Skeletal muscle tissue (tissue), 4 donors: ENCODE results near the gene ATP5PO. TPM values are rescaled to one million over a fixed set of nuclear protein-coding genes. Genes with fewer than 3 reads are reported as not detected.

Source experiments
- H3K27ac ChIP-seq: one replicate; pipeline ENCODE4 v1.7.0; 2013; ENCODE audit warnings: mild to moderate bottlenecking, low read depth, low read length, inconsistent platforms
- H3K27me3 ChIP-seq, 3 donors: one replicate each; pipeline ENCODE4 v1.7.0; 2013; ENCODE audit warnings: low read length in 3 of 3; ENCODE audit not compliant: control insufficient read depth in 3 of 3, insufficient read depth in 3 of 3
- H3K36me3 ChIP-seq, 3 donors: one replicate each; pipeline ENCODE4 v1.7.0; 2013; ENCODE audit warnings: low read length in 3 of 3; ENCODE audit not compliant: control insufficient read depth in 3 of 3, insufficient read depth in 3 of 3
- H3K4me1 ChIP-seq, 3 donors: one replicate each; pipeline ENCODE4 v1.7.0; 2013; ENCODE audit warnings: low read length in 3 of 3, mild to moderate bottlenecking in 3 of 3; ENCODE audit not compliant: control insufficient read depth in 3 of 3, insufficient read depth in 3 of 3
- H3K4me3 ChIP-seq, 3 donors: one replicate each; pipeline ENCODE4 v1.7.0; 2013; ENCODE audit warnings: low read length in 3 of 3
- H3K9ac ChIP-seq, 3 donors: one replicate each; pipeline ENCODE4 v1.7.0; 2013; ENCODE audit warnings: low read length in 3 of 3, mild to moderate bottlenecking in 3 of 3, moderate library complexity in 2 of 3, low read depth in 1 of 3
- H3K9me3 ChIP-seq, 3 donors: one replicate each; pipeline ENCODE4 v1.7.0; 2013; ENCODE audit warnings: low read length in 3 of 3; ENCODE audit not compliant: control insufficient read depth in 3 of 3
- total RNA-seq: library from RNA; depleted of rRNA; stranded (reverse); fragments of >200 nt; gene quantifications from one replicate; pipeline ENCODE4 v1.2.3, GENCODE V29; 2014
- donor health status: Osteomylitis.

Gene ATP5PO
- total RNA-seq, 1 donor from 2014 or later: 258 TPM

DNA sequence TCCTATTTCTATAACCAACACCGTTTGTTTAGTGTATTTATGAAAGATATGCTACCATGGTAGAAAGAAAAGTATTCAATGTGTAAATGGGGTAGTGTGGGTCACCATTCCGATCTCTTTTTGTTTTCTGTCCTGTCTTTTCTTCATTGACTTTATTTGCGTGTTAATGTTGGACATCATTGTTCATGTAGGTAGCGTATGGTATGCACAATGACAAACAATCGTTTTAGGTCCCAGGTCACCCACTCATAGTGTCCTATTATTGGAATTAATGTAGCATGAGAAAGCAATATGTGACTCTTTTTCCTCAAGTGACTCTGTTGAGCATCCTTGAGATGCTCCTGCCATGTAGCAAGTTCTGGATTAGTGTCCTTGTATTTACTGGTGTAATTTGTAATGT, 25.4 kb downstream of the ATP5PO start:
- Histone ChIP-seq H3K27me3 (peaks cover 0 to 3% (median 1%) of the 10 kb centered on the region in 3 donors), H3K36me3 (no peaks in the 10 kb centered on the region), H3K4me1 (peaks cover 7 to 12% (median 8%) of the 10 kb centered on the region in 3 donors), H3K4me3 (no peak overlapping the region), H3K27ac (no peak overlapping the region), H3K9me3 (no peaks in the 10 kb centered on the region), H3K9ac (no peak overlapping the region)

DNA sequence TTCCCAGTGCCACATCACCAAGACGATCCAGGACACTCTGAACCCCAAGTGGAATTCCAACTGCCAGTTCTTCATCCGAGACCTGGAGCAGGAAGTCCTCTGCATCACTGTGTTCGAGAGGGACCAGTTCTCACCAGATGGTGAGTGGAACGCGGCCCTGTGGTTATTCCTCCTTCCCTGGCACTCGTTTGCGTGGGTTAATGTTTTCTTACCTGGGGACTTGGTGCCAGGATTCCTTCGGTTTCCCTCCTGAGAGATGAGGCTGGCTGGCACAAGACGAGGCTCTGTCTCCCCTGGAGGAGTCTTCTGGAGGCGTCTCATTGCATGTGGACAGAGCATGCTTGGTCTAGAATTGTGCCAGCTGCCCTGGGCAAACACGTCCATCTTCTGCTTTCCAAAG, 29.3 kb downstream of the ATP5PO start:
- H3K4me1 ChIP-seq: no peaks in the 10 kb centered on the region
- no peak overlapping the region for H3K9ac ChIP-seq
- H3K27me3 ChIP-seq: peaks cover 0 to 3% (median 3%) of the 10 kb centered on the region in 3 donors
- no peaks in the 10 kb centered on the region for H3K9me3 ChIP-seq
- H3K4me3 ChIP-seq: no peak overlapping the region
- no peak overlapping the region for H3K27ac ChIP-seq
- no peaks in the 10 kb centered on the region for H3K36me3 ChIP-seq

DNA sequence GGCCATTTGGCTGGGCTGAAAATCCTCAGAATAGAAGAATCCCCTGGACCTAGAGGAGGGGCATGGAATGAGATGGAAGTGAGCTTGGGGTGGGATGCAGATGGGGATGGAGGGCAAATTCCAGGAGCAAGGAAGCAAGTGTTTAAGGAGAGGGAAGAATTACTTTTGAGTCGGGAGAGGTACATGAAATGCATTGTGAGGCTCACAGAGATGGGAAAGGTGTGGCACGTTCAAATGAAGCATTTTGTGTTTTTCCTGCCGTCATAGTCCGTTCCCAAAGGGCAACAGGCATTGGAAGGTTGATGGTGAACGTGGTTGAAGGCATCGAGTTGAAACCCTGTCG, 30.5 kb downstream of the ATP5PO start:
- Histone ChIP-seq H3K9me3 (no peaks in the 10 kb centered on the region), H3K36me3 (no peaks in the 10 kb centered on the region), H3K27me3 (peaks cover 0 to 4% (median 3%) of the 10 kb centered on the region in 3 donors), H3K4me1 (no peaks in the 10 kb centered on the region), H3K9ac (no peak overlapping the region), H3K4me3 (no peak overlapping the region), H3K27ac (no peak overlapping the region)

DNA sequence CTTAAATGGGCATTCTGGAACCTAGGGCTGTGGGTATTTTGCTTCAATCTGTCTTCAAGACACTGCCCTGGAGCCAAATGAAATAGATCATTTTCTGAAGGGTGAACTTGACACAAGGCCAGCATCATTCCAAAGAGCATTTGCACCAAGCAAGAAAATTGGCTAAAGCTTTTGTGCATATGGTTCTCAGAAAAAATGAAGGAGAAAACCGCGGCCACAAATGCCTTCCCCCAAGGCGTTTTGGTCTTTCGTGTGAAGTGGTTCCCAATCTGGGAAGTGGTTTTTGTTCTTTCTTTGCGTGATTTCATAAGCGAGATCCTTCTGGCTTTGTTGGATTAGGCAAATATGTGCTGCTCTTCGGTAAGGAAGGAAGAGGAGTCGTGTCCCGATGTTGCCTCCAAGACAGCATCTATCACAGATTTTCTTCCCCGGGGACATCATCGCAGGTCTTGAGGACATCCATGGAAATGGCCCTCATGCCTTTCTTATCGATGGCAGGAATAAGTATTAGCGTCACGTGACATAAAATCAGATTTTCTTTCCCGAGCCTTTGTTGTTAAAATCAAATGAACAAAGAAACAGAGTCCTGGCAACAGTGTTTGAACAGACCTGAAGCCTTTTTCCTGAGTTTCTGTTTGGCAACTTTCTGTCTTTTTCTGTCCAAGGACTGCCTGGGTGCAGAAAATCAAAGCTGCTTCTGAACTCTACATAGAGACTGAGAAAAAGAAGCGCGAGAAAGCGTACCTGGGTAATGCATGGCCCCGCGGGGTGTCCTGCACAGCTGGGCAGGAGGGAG, 31.0 kb downstream of the ATP5PO start:
- H3K27ac ChIP-seq: no peak overlapping the region

DNA sequence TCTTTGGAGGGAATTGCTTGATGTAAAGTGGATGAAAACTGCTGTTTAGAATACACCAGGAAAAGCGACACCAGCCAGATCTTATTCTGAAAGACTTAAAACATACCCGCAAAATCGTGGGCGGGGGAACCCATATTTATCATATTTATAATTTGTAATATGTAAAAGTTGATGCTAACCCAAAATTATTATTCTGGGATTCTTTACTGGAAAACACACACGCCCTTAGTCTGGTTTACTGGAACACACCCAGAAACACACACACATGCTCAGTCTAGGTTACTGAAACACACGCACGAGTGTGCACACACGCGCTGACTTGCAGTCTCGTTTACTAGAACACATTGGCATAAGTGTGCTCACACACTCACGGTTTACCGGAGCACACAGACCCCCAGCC, 32.5 kb downstream of the ATP5PO start:
- Histone ChIP-seq H3K27me3 (peaks cover 0 to 7% (median 3%) of the 10 kb centered on the region in 3 donors), H3K9ac (no peak overlapping the region), H3K27ac (no peak overlapping the region), H3K9me3 (no peaks in the 10 kb centered on the region), H3K36me3 (no peaks in the 10 kb centered on the region), H3K4me1 (no peaks in the 10 kb centered on the region), H3K4me3 (no peak overlapping the region)

More for the DNA sequence above, 31.0 kb downstream of the ATP5PO start:
- H3K4me1 ChIP-seq: no peaks in the 10 kb centered on the region
- peaks cover 0 to 7% (median 3%) of the 10 kb centered on the region in 3 donors for H3K27me3 ChIP-seq
- no peaks in the 10 kb centered on the region for H3K9me3 ChIP-seq
- no peak overlapping the region for H3K9ac ChIP-seq
- no peaks in the 10 kb centered on the region for H3K36me3 ChIP-seq
- H3K4me3 ChIP-seq: no peak overlapping the region

DNA sequence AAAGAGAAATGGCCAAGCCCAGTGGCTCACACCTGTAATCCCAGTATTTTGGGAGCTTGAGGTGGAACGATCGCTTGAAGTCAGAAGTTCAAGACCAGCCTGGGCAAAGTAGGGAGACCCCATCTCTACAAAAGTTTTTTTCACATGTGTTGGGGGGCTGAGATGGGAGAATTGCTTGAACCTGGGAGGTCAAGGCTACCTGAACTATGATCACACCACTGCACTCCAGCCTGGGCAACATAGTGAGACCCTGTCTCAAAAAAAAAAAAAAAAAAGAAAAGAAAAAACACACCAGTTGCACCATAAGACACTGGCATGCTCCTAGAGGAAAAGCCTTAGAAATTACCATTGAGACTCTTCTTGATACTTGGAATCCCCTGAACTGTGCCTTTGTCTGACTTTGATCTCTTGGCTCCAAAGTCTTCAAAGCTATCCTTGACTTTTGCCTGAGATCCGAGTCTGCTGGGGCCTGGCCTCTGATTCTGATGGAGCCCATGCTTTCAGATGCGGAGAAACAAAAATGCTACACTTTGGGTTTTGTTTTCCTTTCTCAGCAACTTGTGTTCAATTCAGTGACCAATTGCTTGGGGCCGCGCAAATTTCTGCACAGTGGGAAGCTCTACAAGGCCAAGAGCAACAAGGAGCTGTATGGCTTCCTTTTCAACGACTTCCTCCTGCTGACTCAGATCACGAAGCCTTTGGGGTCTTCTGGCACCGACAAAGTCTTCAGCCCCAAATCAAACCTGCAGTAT, 33.7 kb downstream of the ATP5PO start:
- H3K4me3 ChIP-seq: no peak overlapping the region
- H3K9me3 ChIP-seq: no peaks in the 10 kb centered on the region
- no peaks in the 10 kb centered on the region for H3K36me3 ChIP-seq
- no peak overlapping the region for H3K9ac ChIP-seq
- no peaks in the 10 kb centered on the region for H3K4me1 ChIP-seq
- H3K27me3 ChIP-seq: peaks cover 0 to 7% (median 3%) of the 10 kb centered on the region in 3 donors
- H3K27ac ChIP-seq: no peak overlapping the region

DNA sequence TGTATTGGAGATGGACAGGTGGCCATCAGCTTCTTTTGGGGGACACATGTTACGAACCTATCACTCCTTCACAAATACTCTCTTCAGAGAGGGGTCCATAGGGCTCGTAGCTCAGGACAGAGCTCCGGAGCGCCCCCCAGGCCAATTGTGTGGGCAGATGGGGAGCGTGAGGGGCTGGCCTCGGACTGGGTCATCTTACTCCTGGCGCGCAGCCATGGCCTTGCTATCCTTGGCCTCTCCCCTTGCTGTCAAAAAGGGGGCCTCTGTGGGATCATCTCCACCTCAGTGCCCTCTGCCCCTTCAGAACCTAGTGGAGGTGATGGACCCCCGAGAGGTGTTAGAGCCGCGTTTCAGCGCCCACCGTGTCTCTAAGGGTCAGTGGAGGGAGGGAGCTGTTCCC, 35.0 kb downstream of the ATP5PO start:
- no peaks in the 10 kb centered on the region for H3K4me1 ChIP-seq
- no peak overlapping the region for H3K27ac ChIP-seq

DNA sequence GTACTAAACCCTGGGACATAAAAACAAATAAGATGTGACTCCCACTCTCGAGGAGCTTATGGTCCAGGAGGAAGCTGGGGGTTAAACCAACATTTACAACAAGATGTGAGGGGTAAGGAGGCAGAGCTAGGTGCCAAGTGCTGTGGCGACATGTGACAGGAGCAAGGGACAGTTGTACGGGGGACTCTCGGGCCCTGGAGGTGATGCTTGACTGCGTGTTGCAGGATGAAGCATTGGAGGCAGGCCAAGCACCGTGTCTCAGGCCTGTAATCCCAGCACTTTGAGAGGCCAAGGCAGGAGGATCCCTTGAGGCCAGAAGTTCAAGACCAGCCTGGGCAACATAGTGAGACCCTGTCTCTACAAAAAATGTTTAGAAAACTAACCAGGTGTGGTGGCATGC, 36.8 kb downstream of the ATP5PO start:
- Histone ChIP-seq H3K9ac (no peak overlapping the region), H3K27me3 (peaks cover 0 to 3% (median 0%) of the 10 kb centered on the region in 3 donors), H3K9me3 (no peaks in the 10 kb centered on the region), H3K27ac (no peak overlapping the region), H3K4me1 (no peaks in the 10 kb centered on the region), H3K36me3 (no peaks in the 10 kb centered on the region), H3K4me3 (no peak overlapping the region)

More for the DNA sequence above, 35.0 kb downstream of the ATP5PO start:
- H3K36me3 ChIP-seq: no peaks in the 10 kb centered on the region
- H3K27me3 ChIP-seq: peaks cover 0 to 7% (median 3%) of the 10 kb centered on the region in 3 donors
- no peak overlapping the region for H3K4me3 ChIP-seq
- H3K9ac ChIP-seq: no peak overlapping the region
- H3K9me3 ChIP-seq: no peaks in the 10 kb centered on the region

DNA sequence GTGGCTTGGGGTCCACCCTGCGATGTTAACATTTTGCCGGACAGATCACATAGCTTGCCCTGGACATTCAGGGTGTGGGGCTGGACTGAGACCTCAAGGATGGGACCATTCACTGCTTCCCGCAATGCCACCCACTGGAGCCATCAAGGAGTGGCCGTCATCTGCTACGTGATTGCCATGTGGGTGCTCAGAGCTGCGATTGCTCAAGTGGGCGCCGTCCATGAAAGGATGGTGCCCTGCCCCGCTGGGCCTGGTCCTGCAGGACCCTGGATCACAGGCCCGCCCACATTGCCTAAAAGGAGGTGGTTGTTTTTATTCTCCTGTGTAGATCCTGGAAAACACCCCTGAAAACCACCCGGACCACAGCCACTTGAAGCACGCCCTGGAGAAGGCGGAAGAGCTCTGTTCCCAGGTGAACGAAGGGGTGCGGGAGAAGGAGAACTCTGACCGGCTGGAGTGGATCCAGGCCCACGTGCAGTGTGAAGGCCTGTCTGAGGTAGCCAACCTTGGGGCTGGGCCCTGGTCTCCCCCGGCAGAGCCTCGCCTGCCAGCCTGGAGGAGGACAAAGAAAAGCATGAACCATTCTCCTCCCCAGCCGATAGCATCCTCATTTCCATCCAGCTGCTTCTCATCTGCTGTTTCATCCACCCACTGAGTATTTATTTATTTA, 40.4 kb downstream of the ATP5PO start:
- Histone ChIP-seq H3K9ac (no peak overlapping the region), H3K4me3 (no peak overlapping the region), H3K9me3 (no peaks in the 10 kb centered on the region), H3K27me3 (peaks cover 0 to 3% (median 0%) of the 10 kb centered on the region in 3 donors), H3K36me3 (no peaks in the 10 kb centered on the region), H3K27ac (no peak overlapping the region), H3K4me1 (no peaks in the 10 kb centered on the region)

DNA sequence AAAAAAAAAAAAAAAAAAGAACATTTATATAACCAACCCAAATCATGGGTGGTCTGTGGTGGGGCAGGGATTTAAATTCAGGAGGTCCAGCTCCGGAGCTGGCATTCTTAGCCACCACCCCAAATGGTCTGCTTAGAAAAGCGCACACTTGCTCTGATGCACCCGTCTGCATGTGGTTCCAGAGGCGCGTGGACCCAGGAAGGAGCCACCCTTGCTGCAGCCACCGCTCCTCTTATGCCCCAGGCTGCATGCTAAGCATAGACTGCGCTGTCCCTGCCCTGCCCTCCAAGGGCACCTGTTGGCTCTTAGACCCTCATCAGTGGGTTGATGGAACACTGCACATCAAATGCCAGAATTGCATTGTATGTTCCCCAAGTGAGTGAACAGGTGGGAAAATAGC, 41.4 kb downstream of the ATP5PO start:
- H3K4me1 ChIP-seq: no peaks in the 10 kb centered on the region
- no peak overlapping the region for H3K4me3 ChIP-seq
- no peak overlapping the region for H3K9ac ChIP-seq
- no peaks in the 10 kb centered on the region for H3K36me3 ChIP-seq
- no peaks in the 10 kb centered on the region for H3K9me3 ChIP-seq
- H3K27me3 ChIP-seq: no peaks in the 10 kb centered on the region
- no peak overlapping the region for H3K27ac ChIP-seq
